HEK293T (cell line): ENCODE data around the gene PRAME.

Source experiments
- CTCF ChIA-PET: fragments of 350-600 bp; formaldehyde crosslinking; extraction: SDS; loops from one replicate; lab custom pipeline; 2021; ENCODE audit warnings: antibody characterized with exemption, inconsistent platforms; lab: Yijun Ruan, JAX
- POLR2A ChIA-PET: fragments of 350-600 bp; formaldehyde crosslinking; extraction: SDS; loops from one replicate; lab custom pipeline; 2020; ENCODE audit warnings: antibody characterized with exemption, inconsistent platforms; lab: Yijun Ruan, JAX
- DNase-seq: peaks from one replicate; pipeline ENCODE4 v3.0.0; 2012; ENCODE audit warnings: mixed read lengths; ENCODE audit errors: extremely low spot score
- ARNT ChIP-seq: fragments of 450-650 bp; IDR thresholded peaks from 2 replicates; pipeline ENCODE4 v1.6.1; 2017; ENCODE audit warnings: mild to moderate bottlenecking
- BHLHE40 ChIP-seq: fragments of 450-650 bp; IDR thresholded peaks from 2 replicates; pipeline ENCODE4 v1.6.1; 2016; ENCODE audit warnings: mild to moderate bottlenecking, moderate library complexity, borderline replicate concordance
- CTBP1 ChIP-seq: fragments of 450-650 bp; IDR thresholded peaks from 2 replicates; pipeline ENCODE4 v1.6.1; 2016; ENCODE audit warnings: borderline replicate concordance
- ELF4 ChIP-seq: fragments of 450-650 bp; IDR thresholded peaks from 2 replicates; pipeline ENCODE4 v1.6.1; 2017; ENCODE audit warnings: antibody characterized with exemption
- FOXA1 ChIP-seq: fragments of 450-650 bp; IDR thresholded peaks from 2 replicates; pipeline ENCODE4 v1.6.1; 2016; ENCODE audit warnings: mild to moderate bottlenecking
- FOXK2 ChIP-seq: fragments of 450-650 bp; IDR thresholded peaks from 2 replicates; pipeline ENCODE4 v1.6.1; 2016; ENCODE audit warnings: mild to moderate bottlenecking
- FOXM1 ChIP-seq: fragments of 450-650 bp; IDR thresholded peaks from 2 replicates; pipeline ENCODE4 v1.6.1; 2017; ENCODE audit warnings: mild to moderate bottlenecking, borderline replicate concordance
- HDGF ChIP-seq: fragments of 450-650 bp; IDR thresholded peaks from 2 replicates; pipeline ENCODE4 v1.6.1; 2017; ENCODE audit warnings: antibody characterized with exemption, borderline replicate concordance
- L3MBTL2 ChIP-seq: fragments of 450-650 bp; conservative IDR thresholded peaks from 2 replicates; pipeline ENCODE4 v1.6.1; 2016; ENCODE audit warnings: mild to moderate bottlenecking
- LEF1 ChIP-seq: fragments of 450-650 bp; IDR thresholded peaks from 2 replicates; pipeline ENCODE4 v1.6.1; 2017; ENCODE audit warnings: mild to moderate bottlenecking, borderline replicate concordance
- NFRKB ChIP-seq: fragments of 450-650 bp; IDR thresholded peaks from 2 replicates; pipeline ENCODE4 v1.6.1; 2016; ENCODE audit warnings: mild to moderate bottlenecking, moderate library complexity
- PKNOX1 ChIP-seq: fragments of 450-650 bp; IDR thresholded peaks from 2 replicates; pipeline ENCODE4 v1.6.1; 2016
- SP1 ChIP-seq: fragments of 450-650 bp; IDR thresholded peaks from 2 replicates; pipeline ENCODE4 v1.6.1; 2017
- SUZ12 ChIP-seq: fragments of 450-650 bp; IDR thresholded peaks from 2 replicates; pipeline ENCODE4 v1.6.1; 2016; ENCODE audit warnings: mild to moderate bottlenecking
- TARDBP ChIP-seq: fragments of 450-650 bp; IDR thresholded peaks from 2 replicates; pipeline ENCODE4 v1.6.1; 2016
- ZNF384 ChIP-seq: fragments of 450-650 bp; IDR thresholded peaks from 2 replicates; pipeline ENCODE4 v1.6.1; 2016

PRAME gene

DNA sequence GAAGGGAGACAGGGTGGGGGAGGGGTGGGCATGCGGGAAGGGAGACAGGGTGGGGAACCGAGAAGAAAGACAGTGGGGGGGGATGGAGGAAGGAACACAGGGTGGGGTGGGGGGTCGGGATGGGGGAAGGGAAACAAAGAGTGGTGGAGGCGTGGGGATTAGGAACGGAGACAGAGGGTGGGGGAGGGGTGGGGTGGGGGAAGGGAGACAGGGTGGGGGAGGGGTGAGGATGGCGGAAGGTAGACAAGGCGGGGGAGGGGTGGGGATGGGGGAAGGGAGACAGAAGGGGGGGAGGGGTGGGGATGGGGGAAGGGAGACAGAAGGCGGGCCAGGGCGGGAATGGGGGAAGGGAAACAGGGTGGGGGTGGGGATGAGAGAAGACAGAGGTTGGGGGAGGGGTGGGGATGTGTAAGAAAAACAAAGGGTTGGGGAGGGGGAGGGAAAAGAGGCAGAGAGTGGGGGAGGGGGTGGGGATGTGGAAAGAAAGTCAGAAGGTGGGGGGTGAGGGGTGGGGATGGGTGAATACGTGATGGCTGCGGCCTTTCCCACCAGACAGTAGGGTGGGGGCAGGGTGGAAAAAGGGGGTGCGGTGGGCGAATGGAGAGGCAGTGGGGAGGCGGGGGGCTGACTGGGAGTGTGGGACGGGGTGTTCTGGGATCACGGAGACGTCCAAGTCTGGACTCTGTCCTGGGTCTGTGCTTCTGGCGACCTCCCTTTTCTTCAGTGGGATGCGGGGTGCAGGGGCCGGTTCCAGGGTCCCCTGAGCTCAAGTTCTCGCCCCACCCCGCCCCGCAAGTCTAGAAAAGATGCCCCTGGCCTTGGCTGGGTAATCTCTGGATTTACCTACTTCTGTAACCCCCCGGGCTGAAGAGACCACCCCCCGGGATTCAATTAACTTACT lies 744 bp downstream of the PRAME start:
- DNase-seq, result no peak
- ChIA-PET CTCF (interaction anchor here (0.7 to 1.0 kb wide), 2 partner anchors 29 to 32 kb away, joined by 4 to 5 read pairs; no protein-coding TSS in a partner anchor), POLR2A (no interaction called here)
- TF ChIP-seq ZNF384 (no peak), FOXA1 (no peak), ARNT (no peak), BHLHE40 (no peak), L3MBTL2 (no peak), LEF1 (no peak), FOXK2 (no peak), FOXM1 (no peak)

GRCh38 chr22:22556995-22557925 lies 1.8 kb downstream of the PRAME start:
- ChIA-PET POLR2A (no interaction called here), CTCF (no interaction called here)
- DNase-seq, result no peak
- no peak for TF ChIP-seq CTBP1
- TF ChIP-seq NFRKB, result no peak
- no peak for TF ChIP-seq BHLHE40
- TF ChIP-seq SP1, result no peak
- TF ChIP-seq FOXK2, result no peak
- no peak for TF ChIP-seq PKNOX1
- TF ChIP-seq FOXM1, result no peak
- TF ChIP-seq ELF4, result no peak
- TF ChIP-seq HDGF, result no peak
- TF ChIP-seq ZNF384, result no peak
- no peak for TF ChIP-seq LEF1
- no peak for TF ChIP-seq L3MBTL2
- no peak for TF ChIP-seq ARNT

DNA sequence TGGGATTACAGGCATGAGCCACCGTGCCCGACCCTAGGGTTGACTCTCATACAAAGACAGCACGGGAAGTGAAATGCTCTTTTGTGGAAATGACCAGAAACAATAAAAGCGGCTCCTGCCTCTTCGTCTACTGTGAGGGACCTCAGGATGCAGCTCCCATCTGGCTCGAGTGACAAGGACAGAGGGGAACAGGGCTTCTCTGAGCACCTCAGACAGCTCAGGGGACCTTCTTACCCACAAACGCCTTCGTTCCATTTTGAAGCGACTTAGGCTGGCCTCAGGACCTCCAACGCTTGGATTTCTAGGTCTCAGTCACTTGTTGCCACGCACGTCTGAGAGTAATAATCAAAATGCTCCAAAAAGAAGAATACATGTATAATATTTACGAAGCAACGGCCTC lies 2.5 kb downstream of the PRAME start:
- POLR2A ChIA-PET, result no interaction called here
- no peak for TF ChIP-seq CTBP1
- no peak for TF ChIP-seq ZNF384
- no peak for TF ChIP-seq LEF1
- TF ChIP-seq SUZ12, result no peak
- no peak for TF ChIP-seq L3MBTL2
- TF ChIP-seq BHLHE40, result no peak
- TF ChIP-seq ARNT, result no peak
- TF ChIP-seq SP1, result no peak
- no peak for TF ChIP-seq ELF4
- no peak for TF ChIP-seq TARDBP
- TF ChIP-seq FOXK2, result no peak
- TF ChIP-seq PKNOX1, result no peak
- TF ChIP-seq NFRKB, result no peak
- no peak for TF ChIP-seq FOXM1
- no peak for TF ChIP-seq FOXA1
- TF ChIP-seq HDGF, result no peak
- DNase-seq, result no peak
- CTCF ChIA-PET, result no interaction called here

GRCh38 chr22:22555596-22555995 lies 3.5 kb downstream of the PRAME start:
- ChIA-PET CTCF (interaction anchor here (0.8 kb wide), 1 partner anchor 20 kb away, joined by 3 read pairs; no protein-coding TSS in a partner anchor), POLR2A (no interaction called here)
- TF ChIP-seq BHLHE40, result no peak
- no peak for DNase-seq

GRCh38 chr22:22554587-22555284 lies 4.3 kb downstream of the PRAME start:
- no peak for TF ChIP-seq SUZ12
- TF ChIP-seq LEF1, result no peak
- no peak for TF ChIP-seq CTBP1
- TF ChIP-seq FOXA1, result no peak
- no peak for TF ChIP-seq TARDBP
- no peak for TF ChIP-seq SP1
- CTCF ChIA-PET, result interaction anchor here (0.6 to 1.5 kb wide), 4 partner anchors 21 to 603 kb away, joined by 3 to 6 read pairs (median 4); no protein-coding TSS in a partner anchor
- POLR2A ChIA-PET, result no interaction called here
- no peak for DNase-seq

DNA sequence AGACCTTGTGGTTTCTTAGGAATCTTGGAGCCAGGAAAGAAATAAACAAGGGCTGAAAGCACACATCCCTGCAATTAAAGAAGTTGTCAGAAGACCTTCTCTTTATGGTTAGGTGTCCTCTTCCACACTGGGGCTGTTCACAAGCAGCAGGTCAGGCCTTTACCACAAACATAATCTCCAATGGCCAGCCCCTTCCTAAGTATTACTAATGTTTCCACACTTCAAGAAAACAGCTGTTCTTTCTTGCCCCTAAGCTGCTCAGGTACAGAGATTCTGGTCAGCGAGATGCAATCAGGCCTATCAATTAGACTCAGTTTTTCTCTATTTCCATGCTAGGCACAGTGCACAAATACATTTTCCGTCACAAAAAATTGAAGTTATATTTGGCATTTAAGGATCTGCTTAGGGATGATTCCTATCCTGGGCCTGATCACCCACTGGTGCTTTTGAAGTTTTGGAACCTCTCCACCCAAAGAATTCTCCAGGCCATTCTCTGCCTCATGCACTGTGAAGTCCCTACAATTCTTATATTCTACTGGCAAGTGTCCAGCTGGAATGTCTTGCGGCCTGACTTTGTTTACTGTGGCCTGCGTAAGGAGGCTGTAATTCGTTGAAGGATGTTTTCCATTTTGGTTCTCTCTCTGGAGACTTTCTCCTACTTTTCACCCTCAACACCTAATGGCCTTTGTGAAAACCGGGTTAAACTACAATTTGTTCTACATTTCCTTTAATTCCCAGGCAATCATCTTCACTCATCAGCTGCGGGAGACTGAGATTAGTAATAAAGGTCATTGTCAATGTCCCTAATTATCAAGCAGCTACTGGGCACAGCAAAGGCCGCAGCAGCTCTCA lies 5.1 kb downstream of the PRAME start:
- no peak for DNase-seq
- ChIA-PET POLR2A (no interaction called here), CTCF (interaction anchor here (1.5 kb wide), 1 partner anchor 131 kb away, joined by 4 read pairs; no protein-coding TSS in a partner anchor)

More for the DNA sequence above, 5.1 kb downstream of the PRAME start:
- no peak for TF ChIP-seq BHLHE40
- no peak for TF ChIP-seq ZNF384
- TF ChIP-seq ELF4, result no peak
- no peak for TF ChIP-seq SUZ12
- TF ChIP-seq FOXK2, result no peak
- no peak for TF ChIP-seq SP1
- TF ChIP-seq LEF1, result no peak
